SK-N-SH (cell line): ENCODE measurements around the gene DMD. TPM values are rescaled to one million over a fixed set of nuclear protein-coding genes. Genes with fewer than 3 reads are reported as not detected.

ENCODE experiments used
- CTCF ChIA-PET: fragments of 300-600, 350-600 bp; formaldehyde crosslinking; extraction: SDS; loops from one replicate; lab custom pipeline; 2021; lab: Yijun Ruan, JAX
- POLR2A ChIA-PET: fragments of 350-600 bp; sonication (Branson Sonifier 250); formaldehyde crosslinking; extraction: SDS; loops from one replicate; lab custom pipeline; 2020; ENCODE audit warnings: antibody characterized with exemption, inconsistent platforms; lab: Yijun Ruan, JAX
- DNase-seq: peaks from one replicate; pipeline ENCODE4 v3.0.0; 2012
- H2AFZ ChIP-seq: fragments of 200-600 bp; sonication (generic); 2 replicates; pipeline ENCODE4 v1.8.1; 2016; ENCODE audit warnings: antibody characterized with exemption, mild to moderate bottlenecking, low read depth
- H3F3A ChIP-seq: fragments of 200-600 bp; sonication (generic); replicated peaks from 2 replicates; pipeline ENCODE3; 2016; ENCODE audit warnings: antibody characterized with exemption, mild to moderate bottlenecking; ENCODE audit not compliant: insufficient read depth
- H3K27ac ChIP-seq, 2 experiments: fragments of 200-500 bp in 1 of 2; fragments of 200-600 bp in 1 of 2; sonication (Bioruptor generic) in 1 of 2; sonication (generic), shearing (Covaris generic) in 1 of 2; 2 replicates each; pipeline versions ENCODE4 v1.5.1 to v1.6.1; 2014 to 2016; ENCODE audit warnings: low read depth in 2 of 2, inconsistent platforms in 1 of 2, low read length in 1 of 2, mild to moderate bottlenecking in 1 of 2, mixed read lengths in 1 of 2
- H3K27me3 ChIP-seq: fragments of 200-600 bp; sonication (generic), shearing (Covaris generic); 2 replicates; pipeline ENCODE4 v1.6.1; 2016; ENCODE audit warnings: mixed run types; ENCODE audit not compliant: insufficient read depth
- H3K36me3 ChIP-seq, 2 experiments: fragments of 200-500 bp in 1 of 2; fragments of 200-600 bp in 1 of 2; sonication (Bioruptor generic) in 1 of 2; sonication (generic) in 1 of 2; replicated peaks in 1 of 2; 2 replicates each; pipeline versions ENCODE3 to v1.5.1; 2014 to 2016; ENCODE audit warnings: low read length in 1 of 2, mild to moderate bottlenecking in 1 of 2; ENCODE audit not compliant: insufficient read depth in 2 of 2, control insufficient read depth in 1 of 2
- H3K4me1 ChIP-seq, 2 experiments: fragments of 200-500 bp in 1 of 2; fragments of 200-600 bp in 1 of 2; sonication (Bioruptor generic) in 1 of 2; sonication (generic), shearing (Covaris generic) in 1 of 2; 2 replicates each; pipeline versions ENCODE4 v1.5.1 to v1.6.1; 2014 to 2016; ENCODE audit warnings: low read depth in 1 of 2, low read length in 1 of 2, mixed run types in 1 of 2; ENCODE audit not compliant: insufficient read depth in 2 of 2, control insufficient read depth in 1 of 2
- H3K4me2 ChIP-seq: fragments of 200-600 bp; sonication (generic), shearing (Covaris generic); 2 replicates; pipeline ENCODE4 v1.6.1; 2017; ENCODE audit warnings: mixed run types
- H3K4me3 ChIP-seq, 2 experiments: fragments of 200-500 bp in 1 of 2; fragments of 200-600 bp in 1 of 2; sonication (Bioruptor generic) in 1 of 2; sonication (generic), shearing (Covaris generic) in 1 of 2; 2 replicates each; pipeline versions ENCODE4 v1.5.1 to v1.8.1; 2014 to 2016; ENCODE audit warnings: low read depth in 2 of 2, inconsistent platforms in 1 of 2, low read length in 1 of 2, mild to moderate bottlenecking in 1 of 2, mixed read lengths in 1 of 2, moderate library complexity in 1 of 2
- H3K79me2 ChIP-seq: fragments of 200-600 bp; sonication (generic); 2 replicates; pipeline ENCODE4 v1.8.1; 2017; ENCODE audit warnings: mild to moderate bottlenecking; ENCODE audit not compliant: insufficient read depth
- H3K9ac ChIP-seq: fragments of 200-600 bp; sonication (generic); 2 replicates; pipeline ENCODE4 v1.6.1; 2017; ENCODE audit warnings: mixed run types
- H3K9me2 ChIP-seq: fragments of 200-600 bp; sonication (generic); 2 replicates; pipeline ENCODE4 v1.6.1; 2017; ENCODE audit warnings: mixed run types
- H3K9me3 ChIP-seq: fragments of 200-600 bp; sonication (generic); 2 replicates; pipeline ENCODE4 v1.6.1; 2017; ENCODE audit warnings: mixed run types, mild to moderate bottlenecking, moderate library complexity
- H4K20me1 ChIP-seq: fragments of 200-600 bp; sonication (generic); 2 replicates; pipeline ENCODE4 v1.6.1; 2017; ENCODE audit warnings: mild to moderate bottlenecking, mixed run types; ENCODE audit not compliant: insufficient read depth
- CHD2 ChIP-seq: fragments of 150-350 bp; IDR thresholded peaks from 2 replicates; pipeline ENCODE4 v1.6.1; 2018; ENCODE audit warnings: low read length; ENCODE audit not compliant: partially characterized antibody
- CTCF ChIP-seq: fragments of 200-600 bp; sonication (generic); IDR thresholded peaks from 2 replicates; pipeline ENCODE4 v1.6.1; 2017; ENCODE audit warnings: antibody characterized with exemption, mild to moderate bottlenecking, moderate library complexity
- ELF1 ChIP-seq: IDR thresholded peaks from 2 replicates; pipeline ENCODE4 v1.4.0; 2012
- EP300 ChIP-seq, 2 experiments: IDR thresholded peaks; 2 replicates each; pipeline versions ENCODE4 v1.4.0 to v1.6.1; 2012; ENCODE audit warnings: borderline replicate concordance in 1 of 2, low read depth in 1 of 2, low read length in 1 of 2
- EZH2phosphoT487 ChIP-seq: fragments of 200-600 bp; sonication (generic); IDR thresholded peaks from 2 replicates; pipeline ENCODE4 v1.6.1; 2017; ENCODE audit warnings: low read depth, mixed run types, mild to moderate bottlenecking, antibody characterized with exemption, moderate library complexity, borderline replicate concordance
- FOSL2 ChIP-seq: IDR thresholded peaks from 2 replicates; pipeline ENCODE4 v1.4.0; 2012; ENCODE audit warnings: low read depth, mild to moderate bottlenecking, moderate library complexity, borderline replicate concordance
- FOXM1 ChIP-seq: IDR thresholded peaks from 2 replicates; pipeline ENCODE4 v1.4.0; 2012; ENCODE audit warnings: low read depth, mild to moderate bottlenecking
- GABPA ChIP-seq: IDR thresholded peaks from 2 replicates; pipeline ENCODE4 v1.4.0; 2012; ENCODE audit warnings: low read depth, mild to moderate bottlenecking
- IRF3 ChIP-seq: fragments of 150-350 bp; IDR thresholded peaks from 2 replicates; pipeline ENCODE4 v1.6.1; 2016; ENCODE audit warnings: mild to moderate bottlenecking, low read depth, low read length
- MAX ChIP-seq: IDR thresholded peaks from 2 replicates; pipeline ENCODE4 v1.4.0; 2012; ENCODE audit warnings: low read depth
- MEF2A ChIP-seq: IDR thresholded peaks from 2 replicates; pipeline ENCODE4 v1.4.0; 2012; ENCODE audit warnings: low read depth, borderline replicate concordance
- MXI1 ChIP-seq: IDR thresholded peaks from 2 replicates; pipeline ENCODE4 v1.6.1; 2012; ENCODE audit warnings: mild to moderate bottlenecking, low read depth, low read length, improper control_type of control experiment
- NFIC ChIP-seq: IDR thresholded peaks from 2 replicates; pipeline ENCODE4 v1.4.0; 2012; ENCODE audit warnings: borderline replicate concordance
- NRF1 ChIP-seq: IDR thresholded peaks from 2 replicates; pipeline ENCODE4 v1.6.1; 2012; ENCODE audit warnings: low read depth, mild to moderate bottlenecking, low read length
- RAD21 ChIP-seq: IDR thresholded peaks from 2 replicates; pipeline ENCODE4 v1.6.1; 2012; ENCODE audit warnings: mild to moderate bottlenecking, low read length
- RCOR1 ChIP-seq: fragments of 150-350 bp; IDR thresholded peaks from 2 replicates; pipeline ENCODE4 v1.6.1; 2017; ENCODE audit warnings: antibody characterized with exemption, low read length
- REST ChIP-seq: IDR thresholded peaks from 2 replicates; pipeline ENCODE4 v1.6.1; 2012; ENCODE audit warnings: mild to moderate bottlenecking, low read depth, low read length, moderate library complexity
- RFX5 ChIP-seq: IDR thresholded peaks from 2 replicates; pipeline ENCODE4 v1.6.1; 2012; ENCODE audit warnings: mild to moderate bottlenecking, improper control_type of control experiment, low read length
- SMC3 ChIP-seq: IDR thresholded peaks from 2 replicates; pipeline ENCODE4 v1.6.1; 2012; ENCODE audit warnings: low read depth, low read length, improper control_type of control experiment
- TCF12 ChIP-seq: IDR thresholded peaks from 2 replicates; pipeline ENCODE4 v1.4.0; 2012
- TEAD4 ChIP-seq: IDR thresholded peaks from 2 replicates; pipeline ENCODE4 v1.4.0; 2012; ENCODE audit warnings: mild to moderate bottlenecking, borderline replicate concordance; ENCODE audit not compliant: insufficient read depth
- USF1 ChIP-seq: IDR thresholded peaks from 2 replicates; pipeline ENCODE4 v1.4.0; 2012; ENCODE audit warnings: low read depth, borderline replicate concordance
- YY1 ChIP-seq: IDR thresholded peaks from 2 replicates; pipeline ENCODE4 v1.4.0; 2012; ENCODE audit warnings: low read depth, mild to moderate bottlenecking
- WGBS: methylation state at CpG from one replicate; pipeline ENCODE4 v1.1.6; 2017; ENCODE audit warnings: low lambda C conversion rate; 5-methylcytosine and 5-hydroxymethylcytosine counted together
- polyA plus RNA-seq, 3 experiments: library from polyadenylated mRNA; depleted of rRNA; stranded (reverse); fragments of >200 nt; gene quantifications; 2 replicates each; pipeline ENCODE4 v1.2.3, GENCODE V29; 2012

DMD gene
- polyA plus RNA-seq, 1 of the 3 experiments (the other 2 are of a cell fraction), result 3.9 TPM

GRCh38 chrX:31796624-31797023 lies 1414.7 kb downstream of the DMD start:
- H3F3A ChIP-seq, result no peaks in the 10 kb centered on the region
- no peaks in the 10 kb centered on the region for H3K4me1 ChIP-seq
- H3K4me2 ChIP-seq, result no peak overlapping the region
- H2AFZ ChIP-seq, result no peak overlapping the region
- no peaks in the 10 kb centered on the region for H3K36me3 ChIP-seq
- H3K9ac ChIP-seq, result no peak overlapping the region
- no peaks in the 10 kb centered on the region for H4K20me1 ChIP-seq
- H3K9me2 ChIP-seq, result no peaks in the 10 kb centered on the region
- no peaks in the 10 kb centered on the region for H3K9me3 ChIP-seq
- no peaks in the 10 kb centered on the region for H3K79me2 ChIP-seq
- DNase-seq, result no peak
- WGBS, result 0% methylated on average over 1 of the region's 1 CpG
- TF ChIP-seq NFIC (no peak), RAD21 (no peak), SMC3 (no peak), TEAD4 (no peak), USF1 (no peak), ELF1 (no peak), YY1 (no peak), CHD2 (no peak), TCF12 (no peak), NRF1 (no peak), RFX5 (no peak), GABPA (no peak), CTCF (no peak), EZH2phosphoT487 (no peak), FOXM1 (no peak), FOSL2 (no peak), RCOR1 (no peak)
- ChIA-PET POLR2A (no interaction called here), CTCF (no interaction called here)
- no peaks in the 10 kb centered on the region for H3K27me3 ChIP-seq
- no peak overlapping the region for H3K4me3 ChIP-seq
- H3K27ac ChIP-seq, result no peak overlapping the region

- H3F3A ChIP-seq, result no peaks in the 10 kb centered on the region
- H3K36me3 ChIP-seq, result no peaks in the 10 kb centered on the region
- ChIA-PET CTCF (interaction anchor here (0.8 to 1.2 kb wide), 2 partner anchors 13 to 14 kb away, joined by 3 read pairs; no protein-coding TSS in a partner anchor), POLR2A (no interaction called here)
- H3K4me1 ChIP-seq, result no peaks in the 10 kb centered on the region
- H3K4me2 ChIP-seq, result no peak overlapping the region
- no peak for DNase-seq
- H3K9me3 ChIP-seq, result no peaks in the 10 kb centered on the region
- no peak overlapping the region for H3K4me3 ChIP-seq
- 8% methylated on average over 5 of the region's 5 CpGs for WGBS
- no peaks in the 10 kb centered on the region for H3K79me2 ChIP-seq
- H3K27ac ChIP-seq, result no peak overlapping the region
- H3K9me2 ChIP-seq, result no peaks in the 10 kb centered on the region
- H3K27me3 ChIP-seq, result no peaks in the 10 kb centered on the region
- H4K20me1 ChIP-seq, result no peaks in the 10 kb centered on the region
- no peak overlapping the region for H2AFZ ChIP-seq
- no peak overlapping the region for H3K9ac ChIP-seq
- no peak for TF ChIP-seq REST
- no peak for TF ChIP-seq GABPA
- TF ChIP-seq IRF3, result no peak
- no peak for TF ChIP-seq EP300 (IDR thresholded peaks at IDR 0.05; ENCODE audit: borderline replicate concordance in 1 of 2, low read depth in 1 of 2, low read length in 1 of 2)
- TF ChIP-seq MXI1, result no peak
- no peak for TF ChIP-seq TEAD4
- TF ChIP-seq MAX, result no peak
- no peak for TF ChIP-seq MEF2A
- no peak for TF ChIP-seq RFX5
- no peak for TF ChIP-seq SMC3
- TF ChIP-seq RCOR1, result no peak
- no peak for TF ChIP-seq YY1
These were observed 1463.9 kb downstream of the DMD start for GRCh38 chrX:31747411-31747810.
